ENCODE data around the gene LRRC45.
A peak's percentile ranks its signal among the peaks of the same experiment; 100 is the strongest.

Gene LRRC45

GRCh38 chr17:82023447-82024241 is 539 bp downstream of the LRRC45 start:
- no peak for TF ChIP-seq POLR2A (IDR thresholded peaks at IDR 0.05; ENCODE audit: low read depth, low read length)
- FAIRE-seq (no peak), DNase-seq (ENCODE audit: insufficient read length, low spot score) (peak; percentile 57)

- FAIRE-seq, result no peak
- no peak for DNase-seq (ENCODE audit: insufficient read length, low spot score)
- TF ChIP-seq POLR2A (IDR thresholded peaks at IDR 0.05; ENCODE audit: low read depth, low read length), result no peak
These were observed 1.8 kb downstream of the LRRC45 start for GRCh38 chr17:82024859-82025258.

GRCh38 chr17:82025401-82026107 is 2.4 kb downstream of the LRRC45 start:
- TF ChIP-seq POLR2A (IDR thresholded peaks at IDR 0.05; ENCODE audit: low read depth, low read length), result no peak
- FAIRE-seq (no peak), DNase-seq (ENCODE audit: insufficient read length, low spot score) (no peak)

GRCh38 chr17:82028246-82028645 is 5.1 kb downstream of the LRRC45 start:
- no peak for DNase-seq (ENCODE audit: insufficient read length, low spot score)
- TF ChIP-seq POLR2A (IDR thresholded peaks at IDR 0.05; ENCODE audit: low read depth, low read length), result no peak
- no peak for FAIRE-seq

GRCh38 chr17:82028966-82029365 is 5.9 kb downstream of the LRRC45 start:
- TF ChIP-seq POLR2A (IDR thresholded peaks at IDR 0.05; ENCODE audit: low read depth, low read length), result no peak
- DNase-seq (ENCODE audit: insufficient read length, low spot score) (no peak), FAIRE-seq (no peak)

- FAIRE-seq (no peak), DNase-seq (ENCODE audit: insufficient read length, low spot score) (no peak)
- no peak for TF ChIP-seq POLR2A (IDR thresholded peaks at IDR 0.05; ENCODE audit: low read depth, low read length)
These were observed 6.3 kb downstream of the LRRC45 start for GRCh38 chr17:82029391-82029790.

- FAIRE-seq (no peak), DNase-seq (ENCODE audit: insufficient read length, low spot score) (no peak)
- no peak for TF ChIP-seq POLR2A (IDR thresholded peaks at IDR 0.05; ENCODE audit: low read depth, low read length)
These were observed 6.9 kb downstream of the LRRC45 start for GRCh38 chr17:82029990-82030469.

- DNase-seq (ENCODE audit: insufficient read length, low spot score), result no peak
- FAIRE-seq, result no peak
These were observed 7.6 kb downstream of the LRRC45 start for GRCh38 chr17:82030470-82031302.

GRCh38 chr17:82031303-82031884 is 8.3 kb downstream of the LRRC45 start, which contains the start of gene RAC3:
RAC3 (plus strand) TSS chr17:82031678; CDS start chr17:82031762, 84 bp downstream.
- DNase-seq (ENCODE audit: insufficient read length, low spot score) (peak; percentile 65), FAIRE-seq (no peak)
- no peak for TF ChIP-seq POLR2A (IDR thresholded peaks at IDR 0.05; ENCODE audit: low read depth, low read length)

More at GRCh38 chr17:82030470-82031302, 7.6 kb downstream of the LRRC45 start:
- TF ChIP-seq POLR2A (IDR thresholded peaks at IDR 0.05; ENCODE audit: low read depth, low read length), result no peak

GRCh38 chr17:82031885-82032627 is 9.0 kb downstream of the LRRC45 start:
- FAIRE-seq, result no peak
- no peak for DNase-seq (ENCODE audit: insufficient read length, low spot score)
- TF ChIP-seq POLR2A (IDR thresholded peaks at IDR 0.05; ENCODE audit: low read depth, low read length), result no peak

- no peak for FAIRE-seq
- no peak for TF ChIP-seq POLR2A (IDR thresholded peaks at IDR 0.05; ENCODE audit: low read depth, low read length)
These were observed 10.4 kb downstream of the LRRC45 start for GRCh38 chr17:82033359-82034085.

GRCh38 chr17:82034371-82035011 is 11.4 kb downstream of the LRRC45 start:
- FAIRE-seq (no peak), DNase-seq (ENCODE audit: insufficient read length, low spot score) (no peak)
- no peak for TF ChIP-seq POLR2A (IDR thresholded peaks at IDR 0.05; ENCODE audit: low read depth, low read length)

More at GRCh38 chr17:82033359-82034085, 10.4 kb downstream of the LRRC45 start:
- no peak for DNase-seq (ENCODE audit: insufficient read length, low spot score)
